Hindlimb muscle (tissue), 1 donor: ENCODE measurements around the gene PKD1. TPM values are rescaled to one million over a fixed set of nuclear protein-coding genes. Genes with fewer than 3 reads are reported as not detected.

ENCODE experiments used
- DNase-seq: peaks from one replicate; pipeline ENCODE4 v3.0.0-alpha.2; 2013
- polyA plus RNA-seq: library from polyadenylated mRNA; unstranded; fragments of 120-200 nt; gene quantifications from one replicate; pipeline ENCODE4 v1.2.1, GENCODE V29; 2013; ENCODE audit not compliant: insufficient read length

PKD1 gene
- polyA plus RNA-seq, 1 donor: 181 TPM

DNA sequence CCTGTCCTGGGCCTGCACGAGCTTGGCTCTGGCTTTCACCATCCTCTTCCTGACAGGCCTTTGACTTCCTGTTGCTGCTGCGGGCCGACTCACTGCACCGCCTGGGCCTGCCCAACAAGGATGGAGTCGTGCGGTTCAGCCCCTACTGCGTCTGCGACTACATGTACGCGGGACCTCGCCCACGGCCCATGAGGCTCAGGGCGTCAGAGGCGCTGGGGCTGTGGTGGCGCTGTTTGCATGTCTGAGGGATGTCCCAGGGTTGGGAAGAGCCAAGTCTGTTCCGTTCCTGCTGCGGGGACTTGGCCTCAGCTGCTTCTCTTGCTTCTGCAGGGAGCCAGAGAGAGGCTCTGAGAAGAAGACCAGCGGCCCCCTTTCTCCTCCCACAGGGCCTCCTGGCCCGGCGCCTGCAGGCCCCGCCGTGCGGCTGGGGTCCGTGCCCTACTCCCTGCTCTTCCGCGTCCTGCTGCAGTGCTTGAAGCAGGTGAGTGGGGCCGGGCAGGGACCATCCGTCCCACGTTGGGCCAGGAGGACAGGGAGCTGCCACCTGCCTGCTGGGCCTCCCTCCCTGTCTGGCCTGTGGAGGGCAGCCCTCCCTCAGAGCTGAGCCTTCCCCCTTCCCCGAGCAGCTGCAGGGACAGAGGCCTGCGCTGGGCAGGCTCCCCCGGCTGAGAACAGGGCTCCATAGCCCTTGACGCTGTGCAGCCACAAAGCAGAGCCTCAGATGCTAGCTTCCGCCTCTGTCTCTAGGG, 64.1 kb downstream of the PKD1 start:
- DNase-seq: no peak

- no peak for DNase-seq
Observed at GRCh38 chr16:2070576-2071453, 64.9 kb downstream of the PKD1 start.

GRCh38 chr16:2066139-2066538, 69.6 kb downstream of the PKD1 start:
- no peak for DNase-seq

GRCh38 chr16:2064368-2064945, 71.2 kb downstream of the PKD1 start:
- DNase-seq: no peak

GRCh38 chr16:2063861-2064260, 71.8 kb downstream of the PKD1 start:
- DNase-seq: no peak

DNA sequence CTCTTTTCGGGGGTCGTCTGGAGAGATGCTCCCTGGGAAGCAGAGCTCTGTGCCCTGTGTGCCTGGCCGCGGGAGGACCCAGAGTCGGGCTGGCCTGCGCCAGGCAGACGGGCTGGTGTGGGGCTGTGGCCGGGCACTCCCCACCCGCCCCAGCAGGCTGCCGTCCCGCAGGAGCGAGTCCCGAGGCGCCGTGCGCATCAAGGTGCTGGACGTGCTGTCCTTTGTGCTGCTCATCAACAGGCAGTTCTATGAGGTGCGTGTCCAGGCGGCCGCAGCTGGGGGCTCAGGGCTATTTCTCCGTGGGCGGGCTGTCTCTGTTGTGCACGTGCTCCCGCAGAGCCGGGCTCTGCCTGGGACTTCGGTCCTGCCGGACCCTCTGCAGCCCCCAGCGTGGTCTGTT, 72.9 kb downstream of the PKD1 start:
- no peak for DNase-seq

- DNase-seq: no peak
Observed at GRCh38 chr16:2061526-2061925, 74.2 kb downstream of the PKD1 start.

DNA sequence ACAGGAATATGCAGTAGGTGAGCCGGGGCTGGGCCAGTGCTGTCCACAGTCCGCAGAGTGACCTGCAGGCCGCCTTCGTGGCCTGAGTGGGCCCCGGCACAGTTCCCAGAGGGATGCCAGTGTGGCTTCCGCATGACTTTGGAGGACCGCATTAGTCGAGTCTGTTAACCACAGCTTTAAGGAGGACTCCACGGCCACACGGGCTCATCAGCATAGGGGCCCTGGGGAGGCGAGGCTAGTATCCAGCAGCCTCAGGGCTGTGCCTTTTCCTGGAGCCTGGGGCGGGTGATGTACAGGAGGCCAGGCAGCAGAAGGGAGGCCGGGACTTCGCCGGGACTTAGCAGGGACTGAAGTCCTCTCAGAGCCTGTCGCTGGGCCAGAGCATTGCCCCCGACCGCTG, 74.7 kb downstream of the PKD1 start:
- DNase-seq: no peak

DNA sequence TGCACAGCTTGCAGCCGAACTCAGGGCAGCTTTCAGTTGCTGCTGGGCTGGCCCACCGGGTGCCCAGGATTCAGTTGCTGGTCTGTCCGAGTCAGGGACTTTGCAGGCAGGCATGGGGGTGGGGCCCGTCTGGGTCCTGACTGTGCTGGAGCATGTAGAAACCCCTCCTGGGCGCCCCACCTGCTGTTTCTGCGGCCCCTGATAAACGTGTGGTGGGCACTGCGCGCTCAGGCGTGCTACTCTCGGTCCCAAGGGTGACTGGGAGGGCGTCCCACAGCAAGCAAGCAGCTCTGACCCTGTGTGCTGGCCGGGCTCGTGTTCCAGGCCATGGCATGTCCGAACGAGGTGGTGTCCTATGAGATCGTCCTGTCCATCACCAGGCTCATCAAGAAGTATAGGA, 75.4 kb downstream of the PKD1 start:
- no peak for DNase-seq

DNA sequence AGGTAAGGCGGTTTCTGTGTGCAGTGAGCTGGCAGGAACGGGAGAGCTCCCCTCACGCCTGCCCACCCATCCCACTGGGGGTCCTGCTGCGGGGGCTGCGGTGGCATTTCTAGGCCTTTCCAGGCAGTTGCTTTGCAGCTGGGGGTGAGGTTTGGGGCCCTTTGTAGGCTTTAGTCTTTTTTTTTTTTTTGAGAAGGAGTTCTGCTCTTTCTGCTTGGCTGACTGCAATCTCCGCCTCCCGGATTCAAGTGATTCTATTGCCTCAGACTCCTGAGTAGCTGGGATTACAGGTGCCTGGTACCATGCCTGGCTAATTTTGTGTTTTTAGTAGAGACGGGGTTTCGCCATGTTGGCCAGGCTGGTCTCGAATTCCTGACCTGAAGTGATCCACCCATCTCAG, 76.8 kb downstream of the PKD1 start:
- no peak for DNase-seq

GRCh38 chr16:2058420-2058819, 77.3 kb downstream of the PKD1 start:
- no peak for DNase-seq

DNA sequence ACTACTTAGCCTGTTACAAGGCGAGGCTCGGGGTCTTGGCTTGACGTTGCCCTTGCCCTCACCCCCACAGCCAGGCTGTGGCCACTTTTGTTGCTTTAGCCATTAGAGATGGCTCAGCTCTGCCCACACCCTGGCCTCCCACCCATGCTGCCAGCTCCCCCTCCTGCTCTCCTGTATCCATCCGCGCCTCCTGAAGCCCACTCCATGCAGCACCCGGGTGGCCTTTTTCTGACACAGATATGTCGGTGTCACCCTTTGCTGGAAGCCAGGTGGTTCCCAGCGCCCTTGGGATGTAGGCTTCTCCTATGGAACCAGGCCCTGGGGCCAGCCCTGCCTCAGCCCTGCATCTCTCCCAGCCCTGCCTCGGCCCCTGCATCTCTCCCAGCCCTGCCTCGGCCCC, 78.3 kb downstream of the PKD1 start:
- DNase-seq: no peak

DNA sequence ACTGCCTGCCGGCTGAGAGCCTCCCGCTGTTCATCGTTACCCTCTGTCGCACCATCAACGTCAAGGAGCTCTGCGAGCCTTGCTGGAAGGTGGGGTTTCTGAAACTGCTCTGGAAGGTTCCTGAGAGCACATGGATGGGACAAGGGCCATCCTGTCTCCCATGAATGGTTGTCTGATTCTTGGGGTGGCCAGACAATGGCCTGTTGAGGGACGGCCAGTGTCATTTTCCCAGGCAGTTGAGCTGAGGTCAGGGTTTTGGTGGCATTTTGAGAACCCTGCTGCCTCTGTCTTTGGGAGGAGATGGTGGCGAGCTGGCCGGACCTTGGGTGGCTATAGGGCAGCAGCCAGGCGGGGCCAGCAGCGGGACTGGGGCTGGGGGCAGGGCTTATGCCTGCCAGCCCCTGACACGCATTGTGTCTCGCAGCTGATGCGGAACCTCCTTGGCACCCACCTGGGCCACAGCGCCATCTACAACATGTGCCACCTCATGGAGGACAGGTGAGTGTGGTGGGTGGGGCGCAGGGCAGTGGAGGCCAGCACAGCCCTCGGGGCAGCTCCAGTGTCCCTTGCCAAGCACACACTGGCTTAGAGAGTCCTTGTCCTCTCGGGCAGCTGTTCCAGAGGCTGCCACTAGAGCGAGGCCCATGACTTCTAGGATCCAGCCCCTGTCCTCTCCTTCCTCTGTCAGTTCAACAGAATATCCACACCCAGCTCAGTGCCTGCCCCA, 78.9 kb downstream of the PKD1 start:
- no peak for DNase-seq

- no peak for DNase-seq
Observed at GRCh38 chr16:2056077-2056476, 79.6 kb downstream of the PKD1 start.

DNA sequence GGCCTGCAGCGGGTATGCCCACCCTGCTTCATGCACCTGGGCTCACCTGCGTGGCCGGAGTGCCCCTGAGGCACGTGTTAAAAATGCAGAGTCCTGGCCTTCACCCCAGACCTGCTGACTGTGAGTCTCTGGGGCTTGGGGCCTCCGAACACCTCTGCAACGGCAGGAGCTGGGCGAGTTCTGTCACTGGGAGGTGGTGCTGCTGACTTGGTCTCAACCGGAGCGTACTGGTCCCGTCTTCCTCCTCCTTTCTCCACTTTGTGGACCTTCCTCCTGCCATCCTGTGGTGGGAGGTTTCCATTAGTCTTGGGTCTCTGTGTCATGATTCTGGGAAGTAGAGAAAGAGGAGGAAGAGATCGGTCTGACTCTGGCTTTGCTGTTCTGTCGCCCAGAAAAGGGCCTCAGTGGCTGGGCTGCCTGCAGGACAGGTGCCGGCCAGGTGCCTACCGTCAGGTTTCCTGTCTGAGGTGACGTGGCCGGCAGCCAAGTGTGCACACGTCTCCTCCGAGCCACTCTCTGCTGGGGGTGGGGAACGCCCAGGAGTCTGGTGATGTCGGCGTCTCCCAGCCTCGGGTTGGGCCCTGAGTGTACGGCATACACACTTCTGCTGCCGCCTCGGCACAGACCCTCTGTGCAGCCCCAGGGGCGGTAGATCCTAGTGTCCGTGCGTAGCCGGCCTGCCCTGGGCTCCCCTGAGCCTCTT, 81.0 kb downstream of the PKD1 start:
- DNase-seq: no peak

DNA sequence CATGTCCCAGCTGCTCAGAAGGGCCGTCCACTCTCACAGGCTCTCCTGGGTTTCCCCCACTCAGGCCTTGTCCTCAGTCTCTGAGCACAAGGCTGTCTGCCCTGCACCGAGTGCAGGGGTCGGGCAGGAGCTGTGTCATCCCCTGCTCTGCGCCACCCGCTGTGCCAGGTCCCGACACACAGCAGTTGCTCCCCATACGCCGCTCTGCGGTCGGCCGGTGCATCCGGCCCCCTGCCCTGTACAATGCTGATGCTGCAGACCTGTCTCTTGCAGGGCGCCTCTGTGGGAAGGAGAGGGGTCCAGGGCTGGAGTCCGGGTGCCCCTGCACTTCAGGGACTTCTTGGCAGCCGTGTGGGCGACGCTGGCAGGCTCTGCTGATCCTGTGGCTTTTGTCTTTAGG, 81.8 kb downstream of the PKD1 start:
- DNase-seq: no peak

GRCh38 chr16:2053211-2053610, 82.5 kb downstream of the PKD1 start:
- no peak for DNase-seq

- DNase-seq: no peak
Observed at GRCh38 chr16:2048116-2048543, 87.6 kb downstream of the PKD1 start.

DNA sequence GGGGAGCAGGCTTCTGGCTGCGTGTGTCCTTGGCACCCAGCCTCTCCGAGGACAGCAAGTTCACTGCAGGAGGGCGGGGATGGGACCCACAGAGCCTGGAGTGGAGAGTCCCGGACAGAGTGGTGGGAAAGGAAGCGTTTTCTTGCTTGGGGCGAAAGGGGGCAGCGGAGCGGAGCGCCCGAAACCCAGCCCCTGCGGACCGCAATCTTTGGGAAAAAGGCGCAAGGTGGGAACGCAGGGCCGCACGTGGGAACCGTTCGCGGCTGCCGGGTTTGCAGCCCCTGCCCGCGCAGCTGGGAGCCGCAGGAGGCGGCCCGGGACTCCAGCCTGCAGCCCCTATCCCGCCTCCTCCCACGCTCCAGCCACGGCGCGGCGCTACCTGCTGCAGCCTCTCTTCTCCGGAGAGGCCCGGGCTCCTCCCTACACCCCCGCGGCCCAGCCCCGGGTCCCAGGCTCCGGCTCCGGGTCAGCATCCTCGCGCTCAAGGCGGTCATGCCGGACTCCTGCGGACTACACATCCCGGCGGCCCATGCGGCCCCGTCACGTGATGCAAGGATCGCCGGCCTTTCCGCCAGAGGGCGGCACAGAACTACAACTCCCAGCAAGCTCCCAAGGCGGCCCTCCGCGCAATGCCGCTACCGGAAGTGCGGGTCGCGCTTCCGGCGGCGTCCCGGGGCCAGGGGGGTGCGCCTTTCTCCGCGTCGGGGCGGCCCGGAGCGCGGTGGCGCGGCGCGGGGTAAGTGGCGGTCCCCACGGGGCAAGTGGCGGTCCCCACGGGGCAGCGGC, 88.2 kb downstream of the PKD1 start, which contains the start of the genes NTHL1 and TSC2:
TSS of gene NTHL1 (minus strand) at position 505 of the 786 bp plus-strand sequence. CDS start at position 494, 11 bp downstream.
TSS of gene TSC2 (plus strand) at position 656 of the 786 bp plus-strand sequence. CDS start 631 bp downstream, outside the sequence.
- peak; percentile 98 for DNase-seq

DNA sequence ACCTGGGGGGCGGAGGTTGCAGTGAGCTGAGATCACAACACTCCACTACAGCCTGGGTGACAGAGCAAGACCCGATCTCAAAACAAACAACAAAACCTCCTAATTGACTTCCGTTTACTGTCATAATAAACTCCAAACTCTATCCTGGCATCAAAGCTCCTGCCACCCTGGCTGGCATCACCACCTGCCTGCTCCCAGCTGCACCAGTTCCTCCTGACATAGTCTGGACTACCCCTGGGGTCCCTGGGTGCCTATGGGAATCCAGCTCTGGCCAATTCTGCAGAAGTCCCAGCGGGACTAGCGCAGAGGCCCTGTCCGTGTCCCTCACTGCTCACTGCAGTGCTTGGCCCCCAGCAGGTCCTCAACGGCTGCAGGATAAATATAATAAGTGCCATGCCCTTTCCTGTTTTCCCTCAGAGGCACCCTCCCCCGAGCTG, 88.8 kb downstream of the PKD1 start:
- DNase-seq: no peak
